Stimulated activated CD8-positive, alpha-beta memory T cell treated with anti-CD3 and anti-CD28 coated beads, Interleukin-4, amount 100 ng/mL, for 24 hours (primary cell): ENCODE data around the gene RBM12.

Source experiments
- DNase-seq: peaks from one replicate; pipeline ENCODE4 v3.0.0-alpha.2; 2020; ENCODE audit warnings: low read depth

RBM12 gene

GRCh38 chr20:35620818-35621559, 43.7 kb downstream of the RBM12 start:
- DNase-seq: no peak

GRCh38 chr20:35619196-35620095, 45.3 kb downstream of the RBM12 start:
- DNase-seq: peak; percentile 67

GRCh38 chr20:35618263-35619131, 46.2 kb downstream of the RBM12 start:
- DNase-seq: no peak

GRCh38 chr20:35617397-35618262, 47.1 kb downstream of the RBM12 start:
- no peak for DNase-seq

GRCh38 chr20:35616465-35617396, 48.0 kb downstream of the RBM12 start:
- no peak for DNase-seq

GRCh38 chr20:35615667-35616464, 48.8 kb downstream of the RBM12 start, which contains the start of gene SPAG4:
SPAG4 (plus strand) TSS chr20:35615829; CDS start chr20:35616004, 175 bp downstream.
- DNase-seq: peak; percentile 100

- no peak for DNase-seq
Measured at GRCh38 chr20:35611482-35611881, 53.2 kb downstream of the RBM12 start.

- no peak for DNase-seq
Measured at GRCh38 chr20:35610833-35611427, 53.8 kb downstream of the RBM12 start.

GRCh38 chr20:35607003-35607735, 57.5 kb downstream of the RBM12 start:
- no peak for DNase-seq

GRCh38 chr20:35606127-35606526, 58.6 kb downstream of the RBM12 start:
- DNase-seq: no peak

GRCh38 chr20:35604449-35604747, 60.3 kb downstream of the RBM12 start:
- DNase-seq: no peak

GRCh38 chr20:35603695-35604448, 60.8 kb downstream of the RBM12 start:
- DNase-seq: no peak

- no peak for DNase-seq
Measured at GRCh38 chr20:35602851-35603495, 61.7 kb downstream of the RBM12 start.

GRCh38 chr20:35601990-35602389, 62.7 kb downstream of the RBM12 start:
- DNase-seq: no peak

- DNase-seq: peak; percentile 62
Measured at GRCh38 chr20:35600993-35601973, 63.4 kb downstream of the RBM12 start.
